Measurements from ENCODE around the gene TYRP1.

Gene TYRP1

GRCh38 chr9:12730198-12730597, 37.0 kb downstream of the TYRP1 start:
- in situ Hi-C loops (cut with MboI; ENCODE audit: low sequenced_read_pairs) = no loop called here

DNA sequence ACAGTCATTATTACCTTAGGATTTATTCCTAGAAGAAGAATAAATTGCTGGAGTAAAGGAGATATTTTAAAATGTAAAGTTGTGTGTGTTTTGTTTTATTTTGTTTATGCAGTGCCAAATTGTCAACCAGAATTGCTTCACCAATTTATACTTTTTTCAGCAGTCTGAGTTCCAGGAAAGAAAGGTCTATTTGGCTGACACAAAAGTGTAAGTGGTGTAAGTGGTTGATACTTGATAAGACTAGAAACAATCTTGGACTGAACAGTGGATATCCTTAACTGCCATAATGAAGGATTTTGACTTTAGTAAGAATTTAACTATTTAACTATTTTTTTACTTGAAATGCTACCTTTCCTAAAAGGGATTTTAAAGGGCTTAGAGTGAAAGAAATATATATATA, 37.7 kb downstream of the TYRP1 start:
- in situ Hi-C loops (cut with MboI; ENCODE audit: low sequenced_read_pairs) = no loop called here

DNA sequence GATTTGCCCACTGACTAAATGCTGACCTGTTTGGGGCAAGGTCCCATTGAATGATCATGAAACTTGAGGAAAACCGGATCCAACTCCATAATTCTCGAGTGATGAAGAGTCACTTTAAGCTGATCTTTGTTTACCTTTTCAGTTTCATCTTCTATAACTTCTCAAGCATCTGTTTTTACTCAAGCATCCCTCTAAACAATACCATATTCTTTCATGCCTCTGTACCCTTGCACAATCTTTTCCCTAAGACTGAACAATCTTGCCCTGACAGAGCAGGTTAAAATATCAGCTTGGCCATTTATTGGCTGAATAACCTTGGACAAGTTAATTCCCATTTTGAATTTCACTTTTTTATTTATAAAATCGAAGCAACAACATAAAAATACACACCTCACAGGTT, 39.8 kb downstream of the TYRP1 start:
- in situ Hi-C loops (cut with MboI; ENCODE audit: low sequenced_read_pairs) = no loop called here

GRCh38 chr9:12735665-12736064, 42.5 kb downstream of the TYRP1 start:
- in situ Hi-C loops (cut with MboI; ENCODE audit: low sequenced_read_pairs) = no loop called here

DNA sequence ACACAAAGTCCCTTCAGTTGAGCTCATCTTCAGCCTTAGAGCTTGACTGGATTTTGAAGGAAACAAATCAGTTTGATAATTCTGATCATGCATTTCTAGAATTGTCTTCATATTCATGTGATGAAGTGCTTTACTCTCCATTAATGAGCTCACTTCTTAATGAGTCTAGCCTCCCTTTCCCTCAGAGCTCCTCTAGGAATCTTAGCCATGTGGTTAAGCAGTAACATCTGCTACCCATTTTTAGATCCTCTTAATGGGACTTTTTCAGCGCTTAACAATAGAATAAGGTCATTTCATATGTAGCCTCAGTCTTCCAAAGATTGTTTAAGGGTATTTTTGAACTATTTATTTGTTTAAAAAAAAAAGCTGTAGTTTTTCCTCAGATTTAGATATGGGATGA, 44.7 kb downstream of the TYRP1 start:
- in situ Hi-C loops (cut with MboI; ENCODE audit: low sequenced_read_pairs) = no loop called here

GRCh38 chr9:12739014-12739652, 45.9 kb downstream of the TYRP1 start:
- in situ Hi-C loops (cut with MboI; ENCODE audit: low sequenced_read_pairs) = no loop called here

- in situ Hi-C loops (cut with MboI; ENCODE audit: low sequenced_read_pairs) = no loop called here
These were observed 47.7 kb downstream of the TYRP1 start for GRCh38 chr9:12740845-12741244.

- in situ Hi-C loops (cut with MboI; ENCODE audit: low sequenced_read_pairs) = no loop called here
These were observed 54.8 kb downstream of the TYRP1 start for GRCh38 chr9:12748016-12748415.

DNA sequence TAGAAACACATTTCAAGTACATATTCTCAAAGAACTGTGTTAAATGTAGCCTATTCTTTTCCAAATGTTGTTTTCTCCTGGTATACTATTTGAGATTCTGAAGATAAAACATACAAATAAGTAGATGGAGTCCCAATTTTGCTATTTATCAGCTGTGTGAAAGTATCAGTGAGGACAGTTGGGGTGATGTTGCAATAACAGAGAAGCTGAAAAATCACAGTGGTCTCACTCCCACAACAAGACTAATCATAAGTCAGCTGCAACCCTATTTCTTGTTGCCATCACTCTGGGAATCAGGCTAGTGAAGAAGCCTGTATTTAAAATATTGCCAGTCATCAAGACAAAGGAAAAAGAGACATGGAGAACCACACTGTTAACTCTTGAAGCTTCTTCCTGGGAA, 55.8 kb downstream of the TYRP1 start:
- in situ Hi-C loops (cut with MboI; ENCODE audit: low sequenced_read_pairs) = no loop called here

DNA sequence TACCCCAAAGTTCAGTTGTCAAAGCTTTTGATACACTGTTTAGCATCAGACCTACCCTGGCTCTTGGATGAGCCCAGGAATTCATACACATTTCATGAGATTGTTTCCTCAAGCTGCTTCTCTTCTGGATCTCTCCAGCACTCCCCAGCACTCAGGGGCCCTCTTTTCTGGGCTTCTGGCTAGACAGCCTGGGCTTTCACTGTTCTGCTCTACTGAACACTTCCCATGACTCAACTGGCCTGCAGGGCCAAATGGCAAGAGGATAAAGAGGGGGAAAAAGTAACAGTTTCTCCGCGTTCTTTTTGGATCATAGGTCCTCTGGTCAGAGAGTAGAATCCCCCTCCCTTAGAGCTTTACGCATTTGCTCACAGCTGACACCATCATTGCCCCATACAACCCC, 60.7 kb downstream of the TYRP1 start:
- in situ Hi-C loops (cut with MboI; ENCODE audit: low sequenced_read_pairs) = no loop called here

DNA sequence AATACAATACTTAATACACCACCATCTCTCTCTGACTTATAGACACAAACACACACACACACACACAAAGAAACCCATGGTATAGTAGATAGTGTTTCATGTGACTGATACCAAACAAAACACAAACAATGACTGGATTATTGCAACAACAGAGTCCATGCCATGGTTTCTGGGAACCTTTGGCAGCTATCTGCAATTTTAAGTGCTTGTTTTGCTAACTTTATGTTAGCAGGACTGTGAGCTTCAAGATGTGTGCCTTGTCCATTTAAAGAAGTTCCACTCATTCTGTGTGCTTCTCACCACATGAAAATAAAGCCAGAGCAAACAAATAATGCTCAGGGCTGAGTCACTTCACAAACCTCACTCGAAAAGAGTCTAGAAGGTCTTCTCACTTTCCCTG, 66.6 kb downstream of the TYRP1 start:
- in situ Hi-C loops (cut with MboI; ENCODE audit: low sequenced_read_pairs) = no loop called here

Measured in HL-60/S4 (cell line).